GM10266 (cell line): ENCODE results near the gene CEP55.

ENCODE experiments used
- DNase-seq: peaks from one replicate; pipeline ENCODE4 v3.0.0; 2012; ENCODE audit errors: extremely low spot score
- TF ChIP-seq, protein P1 (sequence below): IDR thresholded peaks from 2 replicates; pipeline ENCODE4 v1.5.1; 2012; ENCODE audit warnings: mild to moderate bottlenecking, low read depth; ENCODE audit not compliant: control insufficient read depth, insufficient read depth; ENCODE audit errors: missing control alignments

The CEP55 gene

DNA sequence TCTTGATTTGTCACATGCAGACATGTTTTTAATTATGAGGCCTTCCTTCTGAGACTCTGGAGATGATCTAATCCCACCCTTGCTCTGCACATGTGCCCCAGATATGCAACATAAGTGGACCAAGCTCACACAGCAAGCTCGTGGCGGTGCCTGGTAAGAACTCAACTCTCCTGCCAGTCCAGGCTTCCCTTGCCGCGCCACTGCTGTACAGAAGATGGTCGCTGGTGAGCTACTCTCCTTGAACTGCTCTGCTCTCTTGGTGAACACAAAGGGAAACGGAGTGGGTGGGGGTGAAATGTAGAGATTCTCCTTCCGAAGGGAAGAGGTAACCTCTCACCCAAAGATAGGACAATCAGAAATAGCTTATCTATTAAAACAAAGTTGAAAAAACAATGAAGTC is 39.9 kb upstream of the CEP55 start:
- no peak for DNase-seq
- TF ChIP-seq, protein P1, sequence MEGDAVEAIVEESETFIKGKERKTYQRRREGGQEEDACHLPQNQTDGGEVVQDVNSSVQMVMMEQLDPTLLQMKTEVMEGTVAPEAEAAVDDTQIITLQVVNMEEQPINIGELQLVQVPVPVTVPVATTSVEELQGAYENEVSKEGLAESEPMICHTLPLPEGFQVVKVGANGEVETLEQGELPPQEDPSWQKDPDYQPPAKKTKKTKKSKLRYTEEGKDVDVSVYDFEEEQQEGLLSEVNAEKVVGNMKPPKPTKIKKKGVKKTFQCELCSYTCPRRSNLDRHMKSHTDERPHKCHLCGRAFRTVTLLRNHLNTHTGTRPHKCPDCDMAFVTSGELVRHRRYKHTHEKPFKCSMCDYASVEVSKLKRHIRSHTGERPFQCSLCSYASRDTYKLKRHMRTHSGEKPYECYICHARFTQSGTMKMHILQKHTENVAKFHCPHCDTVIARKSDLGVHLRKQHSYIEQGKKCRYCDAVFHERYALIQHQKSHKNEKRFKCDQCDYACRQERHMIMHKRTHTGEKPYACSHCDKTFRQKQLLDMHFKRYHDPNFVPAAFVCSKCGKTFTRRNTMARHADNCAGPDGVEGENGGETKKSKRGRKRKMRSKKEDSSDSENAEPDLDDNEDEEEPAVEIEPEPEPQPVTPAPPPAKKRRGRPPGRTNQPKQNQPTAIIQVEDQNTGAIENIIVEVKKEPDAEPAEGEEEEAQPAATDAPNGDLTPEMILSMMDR = no peak

DNA sequence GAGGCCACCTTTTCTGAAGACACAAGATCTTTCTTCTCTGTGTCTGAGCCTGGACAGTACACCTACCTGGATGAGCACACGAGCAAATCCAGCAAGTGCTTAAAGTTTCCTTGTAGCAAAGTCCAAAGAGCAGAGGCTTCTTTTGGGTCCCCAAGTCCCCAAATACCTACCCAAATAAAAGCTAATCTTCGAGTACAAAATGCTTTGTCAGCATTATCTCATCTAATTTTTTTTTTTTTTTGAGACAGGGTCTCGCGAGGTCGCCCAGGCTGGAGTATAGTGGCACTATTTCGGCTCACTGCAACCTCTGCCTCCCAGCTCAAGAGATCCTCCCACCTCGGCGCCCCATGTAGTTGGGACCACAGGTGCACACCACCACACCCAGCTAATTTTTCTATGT is 38.9 kb upstream of the CEP55 start:
- TF ChIP-seq, protein P1 = no peak

DNA sequence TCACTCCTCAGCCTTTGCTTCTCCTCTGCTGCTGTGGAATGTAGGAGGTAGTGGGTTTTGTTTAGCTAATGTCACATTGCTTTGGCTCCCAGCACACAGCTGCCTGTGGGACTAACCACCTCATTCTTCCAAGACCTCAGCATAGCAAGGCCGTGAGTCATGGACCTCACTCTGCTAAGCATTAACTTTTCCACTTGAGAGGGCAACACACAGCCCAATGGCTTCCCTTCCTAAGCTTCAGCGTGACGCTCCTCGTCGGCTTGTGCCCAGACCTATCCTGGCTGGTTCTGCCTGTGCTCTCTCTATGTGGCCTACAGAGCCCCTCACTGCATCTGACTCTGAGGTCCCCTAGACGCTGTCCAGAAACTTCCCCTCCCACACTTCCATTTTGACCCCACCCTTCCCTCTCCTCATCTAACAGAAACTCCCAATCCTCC is 37.6 kb upstream of the CEP55 start:
- no peak for DNase-seq
- TF ChIP-seq, protein P1 = no peak

More for the DNA sequence above, 38.9 kb upstream of the CEP55 start:
- no peak for DNase-seq

DNA sequence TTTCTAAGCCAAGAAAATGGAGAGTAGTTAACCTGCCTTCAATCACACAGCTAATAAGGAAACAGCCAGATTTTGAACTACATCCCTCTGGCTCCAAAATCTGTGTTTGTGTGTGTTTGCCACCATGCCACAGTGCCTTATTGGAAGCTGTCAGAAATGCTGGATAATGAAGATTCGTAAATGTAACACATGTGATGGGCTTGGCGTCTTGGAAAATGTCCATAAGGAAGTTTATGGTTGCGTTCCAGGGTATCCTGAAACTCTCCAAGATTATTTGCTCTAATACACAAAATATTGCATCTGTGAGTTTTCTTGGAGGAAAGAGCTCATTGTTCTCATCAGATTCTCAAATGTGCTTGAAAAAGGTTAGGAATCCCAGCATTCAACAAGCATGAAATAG is 36.9 kb upstream of the CEP55 start:
- no peak for DNase-seq
- TF ChIP-seq, protein P1 = no peak

DNA sequence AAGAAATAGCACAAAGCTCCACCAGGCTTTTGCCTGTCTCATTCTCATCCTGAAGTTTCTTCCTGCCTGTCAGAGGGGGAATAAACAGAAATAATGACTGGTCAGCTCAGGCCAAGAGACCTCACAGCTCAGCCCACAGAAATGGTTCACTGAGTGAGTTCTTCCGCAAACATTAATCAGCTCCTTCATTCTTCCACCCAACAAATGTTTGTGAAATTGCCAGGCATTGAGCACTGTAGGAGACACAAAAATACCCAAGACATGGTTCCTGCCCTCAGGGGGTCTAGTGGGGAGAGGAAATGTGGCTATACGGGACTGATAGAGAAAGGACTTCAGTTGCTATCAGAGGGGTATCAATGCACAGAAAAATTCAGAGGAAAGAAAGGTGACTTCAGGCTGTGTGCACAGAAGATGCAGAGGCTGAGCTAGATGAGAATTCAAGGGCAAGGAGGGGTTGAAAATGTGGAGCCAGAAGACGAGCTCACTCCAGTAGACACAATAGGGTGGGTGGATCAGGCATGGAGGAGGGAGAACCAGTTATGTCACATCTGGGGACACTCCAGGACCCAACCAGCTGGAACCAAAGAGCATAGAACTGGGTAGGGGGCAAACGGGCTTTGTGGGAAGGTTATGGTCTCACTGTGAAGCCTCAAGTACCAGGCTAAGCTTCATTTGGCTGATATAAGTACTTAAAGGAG is 35.2 kb upstream of the CEP55 start:
- TF ChIP-seq, protein P1 = no peak
- no peak for DNase-seq

DNA sequence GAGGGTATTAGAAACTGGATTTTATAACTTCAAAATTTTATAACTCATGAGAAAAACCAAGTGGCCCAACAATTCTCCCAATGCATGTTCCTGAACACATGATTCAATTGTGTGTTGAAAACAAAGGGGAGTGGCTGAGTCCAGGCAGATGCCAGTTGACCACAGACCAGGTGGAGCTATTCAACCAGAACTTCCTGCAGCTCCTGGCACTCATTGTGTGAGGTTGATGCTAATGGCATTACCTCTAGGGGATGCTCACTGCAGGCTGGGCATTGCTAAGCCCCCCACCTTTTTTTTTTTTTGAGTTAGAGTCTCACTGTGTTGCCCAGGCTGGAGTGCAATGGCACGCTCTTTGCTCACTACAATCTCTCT is 34.6 kb upstream of the CEP55 start:
- DNase-seq = no peak

DNA sequence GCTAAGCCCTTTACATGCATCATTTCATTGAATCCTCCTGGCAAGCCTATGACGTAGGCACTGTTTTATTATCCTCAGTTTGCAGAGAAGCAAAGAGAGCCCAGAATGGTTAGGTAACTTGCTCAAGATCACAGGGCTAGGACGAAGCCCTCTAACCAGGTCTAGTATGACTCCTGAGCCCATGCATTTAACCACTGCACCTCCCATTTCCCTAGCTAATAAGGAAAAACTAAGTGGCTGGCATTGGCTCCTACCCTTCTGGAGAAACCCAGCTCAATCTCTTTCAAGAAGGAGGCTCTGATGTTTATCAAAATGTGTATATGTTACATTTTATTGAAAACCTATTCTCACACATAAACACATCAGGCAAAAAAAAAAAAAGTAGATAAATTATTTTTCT is 34.0 kb upstream of the CEP55 start:
- DNase-seq = no peak
- TF ChIP-seq, protein P1 = no peak

More for the DNA sequence above, 34.6 kb upstream of the CEP55 start:
- TF ChIP-seq, protein P1 = no peak
